ENCODE measurements around the gene ATG4D.
"Not testable (repeated sequence)": the region's sequence is repeated elsewhere in the genome, so short reads cannot be mapped to it uniquely, and the experiment has no call there.

The ATG4D gene

DNA sequence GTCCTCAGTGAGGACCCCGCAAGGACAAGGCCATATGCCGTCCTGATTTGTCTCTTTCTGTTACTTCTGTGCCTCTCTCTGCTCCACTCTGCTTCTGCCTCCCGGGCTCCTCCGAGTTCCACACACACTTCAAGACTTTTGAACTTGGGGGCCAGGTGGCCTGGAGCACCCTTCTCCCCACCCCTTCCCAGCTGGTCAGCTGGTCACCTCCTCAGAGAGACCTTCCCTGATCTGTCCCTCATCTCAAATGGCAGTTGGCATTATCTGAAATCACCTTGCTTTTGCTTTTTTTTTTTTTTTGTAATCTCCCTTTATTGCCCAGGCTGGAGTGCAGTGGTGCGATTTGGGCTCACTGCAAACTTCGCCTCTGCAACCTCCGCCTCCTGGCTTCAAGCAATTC lies 24.3 kb upstream of the ATG4D start:
- DNase-seq (ENCODE audit: low read depth in 2 of 2), result no peak

DNA sequence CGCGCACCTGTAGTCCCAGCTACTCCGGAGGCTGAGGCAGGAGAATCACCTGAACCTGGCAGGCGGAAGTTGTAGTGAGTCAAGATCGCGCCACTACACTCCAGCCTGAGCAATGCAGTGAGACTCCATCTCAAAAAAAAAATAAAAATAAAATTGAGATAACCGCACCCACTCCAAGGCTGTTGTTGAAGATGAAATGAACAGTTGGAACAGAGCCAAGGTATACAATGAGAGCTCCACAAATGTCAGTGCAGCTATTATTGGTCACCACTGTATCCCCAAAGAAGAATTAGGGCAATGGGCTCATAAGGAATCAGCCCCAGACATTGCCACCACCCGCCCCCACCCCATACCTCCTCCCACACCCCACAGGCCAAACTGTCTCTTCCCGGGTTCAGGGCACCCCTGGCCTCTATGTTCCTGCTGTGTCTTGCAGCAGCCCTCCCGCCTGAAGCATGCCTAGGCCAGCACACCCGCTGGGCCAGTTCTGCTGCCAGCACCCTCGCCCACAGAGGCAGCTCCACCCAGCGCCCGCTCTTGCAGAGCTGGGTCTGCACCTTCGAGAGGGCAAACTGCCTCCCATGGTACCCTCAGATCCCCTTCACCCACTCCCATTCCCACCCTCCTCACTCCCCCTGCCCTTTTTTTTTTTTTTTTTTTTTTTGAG lies 22.9 kb upstream of the ATG4D start:
- DNase-seq (ENCODE audit: low read depth in 2 of 2), result no peak

DNA sequence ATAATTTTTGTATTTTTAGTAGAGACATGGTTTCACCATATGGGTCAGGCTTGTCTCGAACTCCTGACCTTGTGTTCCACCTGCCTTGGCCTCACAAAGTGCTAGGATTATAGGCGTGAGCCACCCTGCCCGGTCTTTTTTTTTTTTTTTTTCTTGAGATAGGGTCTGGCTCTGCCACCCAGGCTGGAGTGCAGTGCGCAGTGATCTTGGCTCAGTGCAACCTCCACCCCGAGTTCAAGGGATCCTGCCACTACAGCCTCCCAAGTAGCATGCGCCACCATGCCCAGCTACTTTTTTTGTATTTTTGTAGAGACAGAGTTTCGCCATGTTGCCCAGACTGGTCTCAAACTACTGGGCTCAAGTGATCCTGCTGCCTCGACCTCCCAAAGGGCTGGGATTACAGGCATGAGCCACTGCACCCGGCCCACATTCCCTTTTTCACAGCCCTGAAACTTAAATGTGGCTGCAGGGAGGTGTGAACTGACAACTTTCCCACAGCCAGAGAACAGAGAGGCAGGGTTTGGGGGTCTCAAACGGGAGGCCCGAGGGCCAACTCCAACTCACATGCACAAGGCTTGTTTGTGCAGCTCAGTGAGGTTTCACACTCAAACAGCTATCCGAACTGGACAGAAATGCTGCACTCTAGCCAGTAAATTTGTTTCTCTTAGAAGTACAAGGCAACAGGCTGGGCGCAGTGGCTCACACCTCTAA lies 22.1 kb upstream of the ATG4D start:
- no peak for DNase-seq (ENCODE audit: low read depth in 2 of 2)

DNA sequence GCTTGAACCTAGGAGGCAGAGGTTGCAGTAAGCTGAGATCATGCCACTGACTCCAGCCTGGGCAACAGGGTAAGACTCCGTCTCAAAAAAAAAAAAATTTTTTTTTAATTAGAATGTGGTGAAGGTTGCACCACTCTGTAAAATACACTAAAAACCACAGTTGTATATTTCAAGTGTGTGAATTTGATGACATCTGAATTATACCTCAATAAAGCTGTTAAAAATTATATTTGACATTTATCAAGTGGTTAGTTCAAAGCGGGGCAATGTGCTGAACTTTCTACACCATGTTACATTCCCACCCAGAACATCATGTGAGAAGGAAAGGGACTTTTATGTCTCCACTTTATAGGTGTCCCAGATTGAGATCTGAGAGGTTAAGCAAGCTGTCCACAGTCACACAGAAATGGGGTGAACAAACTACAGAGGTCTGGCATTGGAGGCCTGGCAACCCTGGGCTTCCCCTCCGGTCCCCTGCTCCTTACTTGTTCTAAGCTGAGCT lies 20.5 kb upstream of the ATG4D start:
- DNase-seq (ENCODE audit: low read depth in 2 of 2), result no peak

DNA sequence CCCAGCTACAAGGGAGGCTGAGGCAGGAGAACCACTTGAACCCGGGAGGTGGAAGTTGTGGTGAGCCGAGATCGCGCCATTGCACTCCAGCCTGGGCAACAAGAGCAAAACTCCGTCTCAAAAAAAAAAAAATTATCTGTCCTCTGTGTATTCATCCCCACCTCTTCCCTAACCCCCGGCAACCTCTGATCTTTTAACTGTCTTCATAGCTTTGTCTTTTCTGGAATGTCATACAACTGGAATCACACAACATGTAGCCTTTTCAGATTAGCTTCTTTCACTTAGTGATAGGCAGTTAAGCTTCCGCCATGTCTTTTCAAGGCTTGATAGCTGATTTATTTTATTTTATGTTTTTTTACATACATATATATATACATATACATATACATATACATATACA lies 18.1 kb upstream of the ATG4D start:
- DNase-seq (ENCODE audit: low read depth in 2 of 2), result no peak

DNA sequence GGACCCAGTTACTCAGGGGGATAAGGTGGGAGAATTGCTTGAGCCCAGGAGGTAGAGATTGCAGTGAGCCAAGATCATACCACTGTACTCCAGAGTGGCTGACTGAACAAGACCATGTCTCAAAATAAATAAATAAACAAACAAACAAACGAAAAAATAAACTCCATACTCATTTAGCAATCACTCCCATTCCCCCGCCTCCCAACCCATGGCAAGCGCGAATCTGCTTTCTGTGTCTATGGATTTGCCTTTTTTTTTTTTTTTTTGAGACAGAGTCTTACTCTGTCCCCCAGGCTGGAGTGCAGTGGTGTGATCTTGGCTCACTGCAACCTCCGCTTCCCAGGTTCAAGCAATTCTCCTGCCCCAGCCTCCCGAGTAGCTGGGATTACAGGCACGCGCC lies 16.8 kb upstream of the ATG4D start:
- DNase-seq (ENCODE audit: low read depth in 2 of 2), result not testable (repeated sequence)

DNA sequence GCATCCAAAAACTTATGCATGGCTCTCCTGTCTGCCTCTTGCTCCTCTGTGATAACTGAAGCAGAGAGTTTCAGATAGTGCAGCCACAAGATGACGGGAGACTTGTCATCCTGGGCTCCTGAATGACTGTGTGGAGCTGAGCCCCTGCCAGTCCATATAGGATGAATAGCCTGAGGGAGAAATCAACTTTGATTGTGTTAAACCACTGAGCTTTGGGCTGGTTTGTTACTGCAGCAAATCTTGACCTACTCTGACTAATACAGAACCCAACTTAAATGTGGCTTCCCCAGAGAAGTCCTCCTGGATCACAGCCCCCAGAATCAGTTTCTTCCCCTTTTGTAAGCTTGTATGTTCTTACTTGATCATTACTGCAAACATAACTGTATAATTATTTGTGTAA lies 11.2 kb upstream of the ATG4D start:
- DNase-seq (ENCODE audit: low read depth in 2 of 2), result no peak

DNA sequence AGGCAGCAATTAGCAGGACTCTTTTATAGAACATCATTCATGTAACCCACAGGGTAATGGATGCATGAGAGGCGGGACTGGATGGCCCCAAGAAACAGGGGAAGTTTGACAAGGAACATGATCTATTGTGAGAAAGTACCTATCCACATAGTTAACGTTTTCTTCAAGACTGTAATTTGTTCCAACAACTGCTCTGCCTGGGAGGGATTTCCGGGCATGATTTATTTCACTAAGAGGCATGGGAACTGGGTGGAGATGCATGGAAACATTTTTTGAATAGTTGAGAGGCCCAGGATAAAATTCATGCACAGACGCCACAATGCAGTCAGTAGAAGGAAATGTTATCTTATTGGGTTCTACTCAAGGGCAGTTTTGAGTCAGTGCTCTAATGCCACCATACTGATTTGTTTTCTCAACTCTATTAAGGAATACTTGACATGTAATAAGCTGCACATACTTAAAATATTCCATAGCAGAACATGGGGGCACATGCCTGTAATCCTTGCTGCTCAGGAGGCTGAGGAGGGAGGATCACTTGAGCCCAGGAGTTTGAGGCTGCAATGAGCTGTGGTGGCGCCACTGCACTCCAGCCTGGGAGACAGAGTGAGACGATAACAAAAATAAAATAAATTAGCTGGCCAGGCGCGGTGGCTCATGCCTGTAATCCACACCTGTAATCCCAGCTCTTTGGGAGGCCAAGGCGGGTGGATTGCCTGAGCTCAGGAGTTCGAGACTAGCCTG lies 9.9 kb upstream of the ATG4D start:
- DNase-seq (ENCODE audit: low read depth in 2 of 2), result no peak

DNA sequence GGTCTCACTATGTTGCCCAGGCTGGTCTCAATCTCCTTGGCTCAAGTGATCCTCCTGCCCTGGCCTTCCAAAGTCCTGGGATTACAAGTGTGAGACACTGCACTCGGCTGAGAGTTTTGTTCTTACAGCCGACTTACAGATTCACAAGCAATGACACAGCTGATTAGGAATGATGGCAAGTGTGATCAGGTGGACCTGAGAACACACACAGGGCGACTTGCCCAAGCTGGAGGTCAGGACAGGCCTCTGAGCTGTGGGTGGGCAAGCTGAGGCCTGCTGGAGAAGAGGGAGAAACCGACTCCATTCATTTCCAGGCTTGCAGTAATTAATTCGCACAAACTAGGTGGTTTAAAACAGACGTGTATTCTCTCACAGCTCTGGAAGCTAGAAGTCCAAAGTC lies 8.1 kb upstream of the ATG4D start:
- no peak for DNase-seq (ENCODE audit: low read depth in 2 of 2)

DNA sequence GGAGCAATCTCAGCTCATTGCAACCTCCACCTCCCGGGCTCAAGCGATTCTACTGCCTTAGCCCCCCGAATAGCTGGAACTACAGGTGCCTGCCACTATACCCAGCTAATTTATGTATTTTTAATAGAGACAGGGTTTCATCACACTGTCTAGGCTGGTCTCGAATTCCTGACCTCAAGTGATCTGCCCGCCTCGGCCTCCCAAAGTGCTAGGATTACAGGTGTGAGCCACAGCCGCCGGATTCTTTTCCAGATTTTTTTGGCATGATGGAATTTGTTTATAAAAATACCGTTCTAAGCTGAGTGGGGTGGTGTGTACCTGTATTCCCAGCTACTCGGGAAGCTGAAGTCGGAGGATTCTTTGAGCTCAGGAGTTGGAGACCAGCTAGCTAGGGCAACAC lies 6.0 kb upstream of the ATG4D start:
- no peak for DNase-seq (ENCODE audit: low read depth in 2 of 2)

DNA sequence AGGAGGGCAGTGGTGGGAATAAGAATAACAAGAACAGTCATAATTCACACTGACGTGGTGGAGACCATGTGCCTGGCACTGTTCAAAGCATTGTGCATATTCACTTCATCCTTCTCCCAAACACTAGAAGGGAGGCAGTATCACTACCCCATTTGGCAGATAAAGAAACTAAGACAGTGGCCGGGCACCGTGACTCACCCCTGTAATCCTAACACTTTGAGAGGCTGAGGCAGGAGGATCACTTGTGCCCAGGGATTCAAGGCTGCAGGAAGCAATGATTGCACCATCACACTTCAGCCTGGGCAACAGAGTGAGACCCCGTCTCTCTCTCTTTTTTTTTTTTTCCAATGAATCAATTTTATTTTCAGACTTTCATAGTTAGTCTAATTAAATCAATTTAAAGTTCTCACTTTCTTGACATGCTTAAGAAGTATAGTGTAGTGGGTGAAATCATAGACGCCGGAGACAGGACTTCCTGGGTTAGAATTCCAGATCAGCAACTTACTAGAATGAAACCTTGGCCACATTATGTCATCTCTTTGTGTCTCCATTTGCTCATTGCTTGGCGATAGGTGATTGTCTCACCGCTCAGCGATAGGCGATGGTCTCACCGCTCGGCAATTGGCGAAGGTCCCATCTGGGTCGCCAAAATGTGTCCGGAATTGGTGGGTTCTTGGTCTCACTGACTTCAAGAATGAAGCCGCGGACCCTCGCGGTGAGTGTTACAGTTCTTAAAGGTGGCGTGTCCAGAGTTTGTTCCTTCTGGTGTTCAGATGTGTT lies 5.3 kb upstream of the ATG4D start:
- no peak for DNase-seq (ENCODE audit: low read depth in 2 of 2)

DNA sequence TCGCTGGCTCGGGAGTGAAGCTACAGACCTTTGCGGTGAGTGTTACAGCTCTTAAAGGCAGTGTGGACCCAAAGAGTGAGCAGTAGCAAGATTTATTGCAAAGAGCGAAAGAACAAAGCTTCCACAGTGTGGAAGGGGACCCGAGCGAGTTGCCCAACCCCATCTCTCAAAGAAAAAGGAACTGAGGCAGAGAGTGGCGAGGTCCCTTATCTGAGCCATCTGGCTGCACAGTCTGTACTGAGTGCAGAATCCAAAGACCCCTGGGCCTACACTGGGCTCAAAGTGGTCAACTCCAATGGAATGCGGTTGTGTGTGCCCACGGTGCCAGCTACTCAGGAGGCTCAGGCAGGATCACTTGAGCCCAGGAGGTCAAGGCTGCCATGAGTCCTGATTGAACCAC lies 4.7 kb upstream of the ATG4D start:
- DNase-seq (ENCODE audit: low read depth in 2 of 2), result not testable (repeated sequence)

DNA sequence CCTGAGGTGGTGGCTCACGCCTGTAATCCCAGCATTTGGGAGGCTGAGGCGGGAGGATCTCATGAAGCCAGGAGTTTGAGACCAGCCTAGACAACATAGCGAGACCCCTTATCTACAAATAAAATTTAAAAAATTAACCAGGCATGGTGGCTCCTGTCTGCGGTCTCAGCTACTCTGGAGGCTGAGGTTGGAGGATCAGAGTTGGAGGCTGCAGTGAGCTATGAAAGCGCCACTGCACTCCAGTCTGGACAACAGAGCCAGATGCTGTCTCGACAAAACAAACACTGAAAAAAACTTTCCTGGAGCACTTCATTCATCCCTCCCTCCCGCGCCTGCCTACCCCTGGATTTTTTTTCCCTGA lies 665 bp upstream of the ATG4D start:
- no peak for DNase-seq (ENCODE audit: low read depth in 2 of 2)

DNA sequence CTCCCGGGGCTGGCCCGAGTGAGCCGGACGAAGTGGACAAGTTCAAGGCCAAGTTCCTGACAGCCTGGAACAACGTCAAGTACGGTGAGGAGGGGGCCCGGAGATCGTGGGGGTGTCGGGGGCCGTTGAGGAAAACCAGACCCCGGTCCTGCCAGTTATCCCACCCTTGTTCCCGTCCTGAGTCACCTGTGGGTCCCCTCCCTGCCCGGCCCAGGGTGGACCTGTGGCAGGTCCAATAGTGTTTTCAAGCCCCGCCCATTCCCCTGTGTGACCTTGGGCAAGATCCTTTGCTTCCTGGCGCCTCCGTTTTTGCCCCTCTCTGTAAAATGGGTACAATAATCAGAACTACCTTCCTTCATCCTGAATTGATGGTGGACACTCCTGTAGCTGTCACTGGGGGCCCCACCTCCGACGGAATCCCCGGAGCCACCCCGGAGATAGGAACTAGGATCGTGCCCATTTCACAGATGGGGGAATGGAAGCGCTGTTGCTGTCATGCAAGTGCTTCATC lies 593 bp downstream of the ATG4D start:
- no peak for DNase-seq (ENCODE audit: low read depth in 2 of 2)

DNA sequence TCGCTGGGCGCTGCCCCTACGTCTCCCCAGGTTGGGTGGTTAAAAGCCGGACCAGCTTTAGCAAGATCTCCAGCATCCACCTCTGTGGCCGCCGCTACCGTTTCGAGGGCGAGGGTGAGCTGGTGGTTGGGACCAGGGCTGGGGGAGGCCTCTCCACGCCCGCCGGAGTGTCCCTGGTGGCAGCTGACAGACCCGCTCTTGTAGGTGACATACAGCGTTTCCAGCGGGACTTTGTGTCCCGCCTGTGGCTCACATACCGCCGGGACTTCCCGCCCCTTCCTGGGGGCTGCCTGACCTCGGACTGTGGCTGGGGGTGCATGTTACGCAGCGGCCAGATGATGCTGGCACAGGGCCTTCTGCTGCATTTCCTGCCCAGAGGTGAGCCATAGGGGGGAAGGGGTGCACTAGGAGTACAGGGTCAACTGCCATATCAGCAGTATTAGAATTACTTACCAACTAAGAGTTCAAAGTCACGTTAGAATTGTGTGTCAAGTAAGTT lies 1.1 kb downstream of the ATG4D start:
- no peak for DNase-seq (ENCODE audit: low read depth in 2 of 2)

DNA sequence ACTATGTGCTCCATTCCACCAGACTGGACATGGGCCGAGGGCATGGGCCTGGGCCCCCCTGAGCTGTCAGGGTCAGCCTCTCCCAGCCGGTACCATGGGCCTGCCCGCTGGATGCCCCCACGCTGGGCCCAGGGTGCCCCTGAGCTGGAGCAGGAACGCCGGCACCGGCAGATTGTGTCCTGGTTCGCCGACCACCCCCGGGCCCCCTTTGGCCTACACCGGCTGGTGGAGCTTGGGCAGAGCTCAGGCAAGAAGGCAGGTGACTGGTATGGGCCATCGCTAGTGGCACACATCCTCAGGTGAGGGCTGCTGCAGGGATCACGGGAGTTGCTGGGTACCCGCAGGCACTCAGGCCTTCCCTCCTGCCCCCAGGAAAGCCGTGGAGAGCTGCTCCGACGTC lies 3.1 kb downstream of the ATG4D start:
- DNase-seq (ENCODE audit: low read depth in 2 of 2), result no peak

DNA sequence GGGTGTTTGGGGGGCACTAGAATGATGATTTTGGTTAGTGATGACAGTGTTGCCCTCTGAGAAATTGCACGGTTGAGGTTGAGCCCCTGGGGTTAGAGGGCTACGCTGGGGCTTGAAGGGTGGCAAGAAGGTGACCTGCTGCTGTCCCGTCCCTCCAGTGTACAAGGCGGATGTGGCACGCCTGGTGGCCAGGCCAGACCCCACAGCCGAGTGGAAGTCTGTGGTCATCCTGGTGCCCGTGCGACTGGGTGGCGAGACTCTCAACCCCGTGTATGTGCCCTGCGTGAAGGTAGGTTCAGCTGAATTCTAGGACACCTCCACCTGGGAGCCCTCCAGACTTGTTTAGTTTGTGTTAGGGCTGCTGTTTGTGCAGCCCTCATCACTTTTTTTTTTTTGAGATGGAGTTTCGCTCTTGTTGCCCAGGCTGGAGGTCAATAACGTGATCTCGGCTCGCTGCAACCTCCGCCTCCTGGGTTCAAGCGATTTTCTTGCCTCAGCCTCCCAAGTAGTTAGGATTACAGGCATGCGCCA lies 5.1 kb downstream of the ATG4D start:
- DNase-seq (ENCODE audit: low read depth in 2 of 2), result no peak

DNA sequence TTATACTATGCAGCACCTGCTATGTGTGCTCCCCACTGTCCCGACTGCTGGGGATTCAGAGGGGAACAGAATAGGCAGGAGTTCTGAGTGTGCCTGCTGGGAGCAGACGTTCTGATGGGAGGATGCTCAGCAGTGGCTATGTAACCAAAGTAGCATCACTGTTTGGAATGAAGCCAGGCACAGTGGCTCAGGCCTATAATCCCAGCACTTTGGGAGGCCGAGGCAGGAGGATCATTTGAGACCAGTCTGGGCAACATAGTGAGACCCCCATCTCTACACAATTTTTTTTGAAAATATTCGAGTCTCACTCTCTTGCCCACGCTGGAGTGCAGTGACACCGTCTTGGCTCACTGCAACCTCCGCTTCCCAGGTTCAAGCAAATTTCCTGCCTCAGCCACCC lies 6.0 kb downstream of the ATG4D start:
- no peak for DNase-seq (ENCODE audit: low read depth in 2 of 2)

DNA sequence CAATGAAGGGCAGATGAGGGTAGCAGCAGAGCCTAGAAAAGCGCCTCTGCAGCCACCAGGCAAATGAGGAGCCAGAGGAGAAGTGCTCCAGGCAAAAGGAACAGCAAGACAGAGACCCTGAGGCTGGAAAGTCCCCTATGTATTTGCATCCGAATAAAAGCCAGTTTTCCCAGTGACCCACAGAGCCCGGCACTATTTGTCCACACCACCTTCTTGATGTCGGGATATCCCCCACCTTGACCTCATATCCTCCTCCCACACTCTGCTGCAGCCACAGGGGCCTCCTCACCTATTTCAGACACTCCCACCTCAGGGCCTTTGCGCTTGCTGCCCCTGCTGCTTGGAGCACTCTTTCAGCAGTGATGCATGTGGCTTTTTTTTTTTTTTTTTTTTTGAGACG lies 6.6 kb downstream of the ATG4D start:
- DNase-seq (ENCODE audit: low read depth in 2 of 2), result no peak

DNA sequence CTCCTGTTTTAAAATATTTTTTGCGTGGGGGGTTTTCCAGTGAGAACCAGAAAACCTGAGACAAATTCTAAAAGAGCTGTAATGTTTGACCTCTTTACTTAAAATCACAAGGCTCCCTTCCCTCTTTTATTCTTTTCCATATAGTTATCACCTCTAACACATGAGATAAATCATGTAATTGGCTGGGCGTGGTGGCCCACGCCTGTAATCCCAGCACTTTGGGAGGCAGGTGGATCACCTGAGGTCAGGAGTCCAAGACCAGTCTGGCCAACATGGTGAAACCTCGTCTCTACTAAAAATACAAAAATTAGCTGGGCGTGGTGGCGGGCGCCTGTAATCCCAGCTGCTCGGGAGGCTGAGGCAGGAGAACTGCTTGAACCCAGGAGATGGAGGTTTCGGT lies 7.3 kb downstream of the ATG4D start:
- not testable (repeated sequence) for DNase-seq (ENCODE audit: low read depth in 2 of 2)

DNA sequence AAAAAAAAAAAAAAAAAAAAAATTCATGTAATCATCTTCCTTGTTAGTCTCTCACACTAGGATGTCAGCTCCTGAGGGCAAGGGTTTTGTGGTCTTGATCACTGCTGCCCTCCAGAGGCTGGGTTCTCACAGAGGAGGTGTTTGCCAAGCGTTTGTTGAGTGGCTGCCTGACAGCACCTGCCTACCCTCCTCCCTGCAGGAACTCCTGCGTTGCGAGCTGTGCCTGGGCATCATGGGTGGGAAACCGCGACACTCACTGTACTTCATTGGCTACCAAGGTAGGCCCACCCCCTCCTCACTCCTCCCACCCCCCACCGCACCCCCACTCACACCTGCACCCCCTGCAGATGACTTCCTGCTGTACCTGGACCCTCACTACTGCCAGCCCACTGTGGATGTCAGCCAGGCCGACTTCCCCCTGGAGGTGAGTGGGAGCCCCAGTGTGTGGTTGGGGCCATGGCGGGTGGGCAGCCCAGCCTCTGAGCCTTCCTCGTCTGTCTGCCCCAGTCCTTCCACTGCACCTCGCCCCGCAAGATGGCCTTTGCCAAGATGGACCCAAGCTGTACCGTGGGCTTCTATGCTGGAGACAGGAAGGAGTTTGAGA lies 8.1 kb downstream of the ATG4D start:
- DNase-seq (ENCODE audit: low read depth in 2 of 2), result no peak

All from stimulated activated CD4-positive, alpha-beta T cell treated with anti-CD3 and anti-CD28 coated beads, Interleukin-1b, Interleukin-23, amount 100 ng/mL, for 1 hour (primary cell).